ENCODE data around the gene YIF1B. TPM values are rescaled to one million over a fixed set of nuclear protein-coding genes. Genes with fewer than 3 reads are reported as not detected.

The YIF1B gene
- total RNA-seq, 4 donors from 2014 or later = 24.0 to 42.8 (median 27.3) TPM

GRCh38 chr19:38355728-38356725 is 40.3 kb upstream of the YIF1B start:
- intact Hi-C loops (cut with DNase I) = no loop called here
- TF ChIP-seq CTCF (IDR thresholded peaks at IDR 0.05) (no peak), POLR2A (IDR thresholded peaks at IDR 0.05) (no peak)
- WGBS, 2 donors = 62 to 66% methylated on average over 16 of the region's 16 CpGs
- Histone ChIP-seq H3K9me3 (no peaks in the 10 kb centered on the region), H3K27me3 (peaks cover 0 to 87% (median 0%) of the 10 kb centered on the region in 4 donors), H3K36me3 (no peaks in the 10 kb centered on the region), H3K27ac (no peak overlapping the region), H3K4me3 (no peak overlapping the region), H3K4me1 (peaks cover 0 to under 1% (median 0%) of the 10 kb centered on the region in 3 donors)
- no peak for DNase-seq

GRCh38 chr19:38352611-38353010 is 36.9 kb upstream of the YIF1B start:
- Histone ChIP-seq H3K4me3 (no peak overlapping the region), H3K9me3 (no peaks in the 10 kb centered on the region), H3K27ac (no peak overlapping the region), H3K4me1 (peaks cover 0 to 1% (median 0%) of the 10 kb centered on the region in 3 donors), H3K27me3 (peaks cover 0 to 53% (median 0%) of the 10 kb centered on the region in 4 donors), H3K36me3 (no peaks in the 10 kb centered on the region)
- TF ChIP-seq POLR2A (IDR thresholded peaks at IDR 0.05) (no peak), CTCF (IDR thresholded peaks at IDR 0.05) (no peak)
- 70 to 72% methylated on average over 8 of the region's 8 CpGs for WGBS, 2 donors
- intact Hi-C loops (cut with DNase I) = no loop called here
- DNase-seq = no peak

GRCh38 chr19:38351865-38352395 is 36.2 kb upstream of the YIF1B start:
- no peak for TF ChIP-seq CTCF (IDR thresholded peaks at IDR 0.05)
- TF ChIP-seq POLR2A (IDR thresholded peaks at IDR 0.05) = no peak

GRCh38 chr19:38350883-38351282 is 35.1 kb upstream of the YIF1B start:
- WGBS, 2 donors = 68 to 89% methylated on average over 3 of the region's 3 CpGs
- DNase-seq = no peak
- H3K36me3 ChIP-seq = no peaks in the 10 kb centered on the region
- no peak overlapping the region for H3K4me3 ChIP-seq
- H3K27me3 ChIP-seq = peaks cover 0 to 36% (median 0%) of the 10 kb centered on the region in 4 donors
- TF ChIP-seq POLR2A (IDR thresholded peaks at IDR 0.05) (no peak), CTCF (IDR thresholded peaks at IDR 0.05) (no peak)
- peaks cover 0 to 9% (median 0%) of the 10 kb centered on the region in 3 donors for H3K4me1 ChIP-seq
- no peaks in the 10 kb centered on the region for H3K9me3 ChIP-seq
- H3K27ac ChIP-seq = no peak overlapping the region
- intact Hi-C loops (cut with DNase I) = no loop called here

More at GRCh38 chr19:38351865-38352395, 36.2 kb upstream of the YIF1B start:
- Histone ChIP-seq H3K36me3 (no peaks in the 10 kb centered on the region), H3K27ac (no peak overlapping the region), H3K4me3 (no peak overlapping the region), H3K27me3 (peaks cover 0 to 47% (median 0%) of the 10 kb centered on the region in 4 donors), H3K9me3 (no peaks in the 10 kb centered on the region), H3K4me1 (peaks cover 0 to 8% (median 0%) of the 10 kb centered on the region in 3 donors)
- intact Hi-C loops (cut with DNase I) = no loop called here
- WGBS, 2 donors = 65 to 69% methylated on average over 6 of the region's 9 CpGs
- no peak for DNase-seq

- DNase-seq = no peak
- peaks cover 0 to 2% (median 0%) of the 10 kb centered on the region in 4 donors for H3K27me3 ChIP-seq
- intact Hi-C loops (cut with DNase I) = no loop called here
- H3K9me3 ChIP-seq = no peaks in the 10 kb centered on the region
- H3K4me1 ChIP-seq = peaks cover 0 to 9% (median 0%) of the 10 kb centered on the region in 3 donors
- H3K36me3 ChIP-seq = peaks cover 0 to 20% (median 0%) of the 10 kb centered on the region in 3 donors
- TF ChIP-seq CTCF (IDR thresholded peaks at IDR 0.05) = no peak
- no peak for TF ChIP-seq POLR2A (IDR thresholded peaks at IDR 0.05)
- H3K4me3 ChIP-seq = no peak overlapping the region
- WGBS, 2 donors = 75 to 96% methylated on average over 3 to 4 of the region's 4 CpGs
- H3K27ac ChIP-seq = no peak overlapping the region
Measured at GRCh38 chr19:38346837-38347236, 31.1 kb upstream of the YIF1B start.

All from esophagus squamous epithelium (tissue), 5 donors.